Mammary epithelial cell (primary cell): ENCODE results near the gene SPG11.

Experiments
- CTCF ChIP-seq, 2 donors: IDR thresholded peaks in 1 of 2; conservative IDR thresholded peaks in 1 of 2; 2 replicates each; pipeline ENCODE4 v1.5.1; 2011 to 2012; ENCODE audit warnings: inconsistent platforms in 2 of 2, low read length in 2 of 2, mild to moderate bottlenecking in 2 of 2, control low read depth in 1 of 2, low read depth in 1 of 2; ENCODE audit not compliant: insufficient read depth in 1 of 2; ENCODE audit errors: extremely low read depth in 1 of 2
- EZH2 ChIP-seq: IDR thresholded peaks from 2 replicates; pipeline ENCODE4 v1.6.1; 2012; ENCODE audit warnings: low read length, inconsistent platforms, borderline replicate concordance

GRCh38 chr15:44541282-44541958 is 122.0 kb downstream of the SPG11 start:
- no peak for TF ChIP-seq CTCF (conservative IDR thresholded peaks at IDR 0.05 in 1 of 2, IDR thresholded peaks at IDR 0.05 in 1 of 2; ENCODE audit: extremely low read depth in 1 of 2, insufficient read depth in 1 of 2, low read depth in 1 of 2, low read length in 2 of 2)
- TF ChIP-seq EZH2, result no peak
